Tibial nerve (tissue), 4 donors: ENCODE measurements around the gene TMC2. TPM values are rescaled to one million over a fixed set of nuclear protein-coding genes. Genes with fewer than 3 reads are reported as not detected.

Experiments used
- small RNA-seq: library from RNA; depleted of rRNA; stranded (forward); fragments of <200 nt; gene quantifications from one replicate; pipeline ENCODE3, GENCODE V24; 2016
- total RNA-seq, 4 donors: library from RNA; depleted of rRNA; stranded (reverse); fragments of >200 nt; gene quantifications; one replicate each; pipeline ENCODE4 v1.1.0, GENCODE V29; 2016

TMC2 gene
- total RNA-seq, 4 donors from 2014 or later, result 0.21 to 0.59 (median 0.26) TPM

Small RNA genes within 50 kb of the gene (small RNA-seq; reads per million reads assigned to genes)
- not detected for gene SNORA51
- not detected for gene SNORD110
- not detected for gene SNORD56
- gene SNORD57, result not detected
- not detected for gene SNORD86

Other genes starting within 250 kb of the TMC2 start
- not detected for gene TGM3, start 240.6 kb upstream of the TMC2 start, total RNA-seq
- not detected for gene TGM6, start 155.7 kb upstream of the TMC2 start, total RNA-seq
- 100 to 1,000 TPM; 129 to 198 (median 134) TPM for gene SNRPB, start 65.8 kb upstream of the TMC2 start, total RNA-seq
- 10 to 100 TPM; 12.0 to 15.6 (median 13.6) TPM for gene ZNF343, start 27.7 kb upstream of the TMC2 start, total RNA-seq
- gene NOP56, start 116.1 kb downstream of the TMC2 start, total RNA-seq, result 100 to 1,000 TPM in 1 of 4 donors, 10 to 100 TPM in 3; 80.0 to 141 (median 87.6) TPM
- gene IDH3B, start 127.6 kb downstream of the TMC2 start, total RNA-seq, result 100 to 1,000 TPM; 101 to 141 (median 116) TPM
- gene EBF4, start 156.2 kb downstream of the TMC2 start, total RNA-seq, result 10 to 100 TPM in 2 of 4 donors, 1 to 10 TPM in 2; 4.8 to 17.5 (median 10.4) TPM